Measurements from ENCODE around the gene SVEP1.
"Not testable (repeated sequence)": the region's sequence is repeated elsewhere in the genome, so short reads cannot be mapped to it uniquely, and the experiment has no call there.

The SVEP1 gene

DNA sequence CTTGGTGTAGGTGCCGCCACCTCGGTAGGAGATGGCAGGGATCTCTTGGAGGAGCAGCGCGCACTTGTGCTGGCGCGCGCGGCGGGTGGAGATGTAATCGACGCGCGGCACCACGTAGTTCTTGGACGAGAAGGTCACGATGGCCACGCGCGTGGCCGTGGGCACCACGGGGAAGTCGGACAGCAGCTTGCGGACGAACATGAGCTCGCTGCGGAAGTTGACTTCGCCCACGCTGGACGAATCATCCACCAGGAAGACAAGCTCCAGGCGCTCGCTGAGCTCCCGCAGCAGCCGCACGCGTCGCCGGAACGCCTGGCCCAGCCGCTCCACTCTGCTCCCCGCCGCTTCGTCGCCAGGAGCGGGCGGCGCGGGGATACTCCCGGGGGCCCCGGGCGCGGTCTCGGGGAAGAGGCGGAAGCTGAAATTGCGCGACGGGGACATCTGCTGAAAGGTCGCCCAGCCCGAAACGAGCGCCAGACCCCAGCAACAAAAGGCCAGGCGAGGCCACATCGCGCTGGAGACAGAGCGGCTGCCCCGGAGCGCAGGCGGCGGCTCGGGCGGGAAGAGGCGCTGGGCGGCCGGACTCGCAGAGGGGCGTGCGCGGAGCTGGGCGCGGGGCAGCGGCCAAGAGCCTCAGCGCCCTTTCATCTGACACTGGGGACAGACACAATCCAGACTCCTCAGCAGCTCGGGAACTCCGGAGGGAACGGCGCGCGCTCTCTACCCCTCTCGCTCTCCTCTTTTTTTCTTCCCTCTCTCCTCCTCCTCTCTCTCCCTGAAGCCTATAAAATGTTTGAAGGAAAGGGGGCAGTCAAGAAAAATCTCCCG, at the start of gene SVEP1:
Gene SVEP1, minus strand, starts transcription at position 708 of the 828 bp plus-strand sequence. Its CDS starts 198 bp downstream, at position 510.
- peak; percentile 37 for DNase-seq (ENCODE audit: low spot score)

DNA sequence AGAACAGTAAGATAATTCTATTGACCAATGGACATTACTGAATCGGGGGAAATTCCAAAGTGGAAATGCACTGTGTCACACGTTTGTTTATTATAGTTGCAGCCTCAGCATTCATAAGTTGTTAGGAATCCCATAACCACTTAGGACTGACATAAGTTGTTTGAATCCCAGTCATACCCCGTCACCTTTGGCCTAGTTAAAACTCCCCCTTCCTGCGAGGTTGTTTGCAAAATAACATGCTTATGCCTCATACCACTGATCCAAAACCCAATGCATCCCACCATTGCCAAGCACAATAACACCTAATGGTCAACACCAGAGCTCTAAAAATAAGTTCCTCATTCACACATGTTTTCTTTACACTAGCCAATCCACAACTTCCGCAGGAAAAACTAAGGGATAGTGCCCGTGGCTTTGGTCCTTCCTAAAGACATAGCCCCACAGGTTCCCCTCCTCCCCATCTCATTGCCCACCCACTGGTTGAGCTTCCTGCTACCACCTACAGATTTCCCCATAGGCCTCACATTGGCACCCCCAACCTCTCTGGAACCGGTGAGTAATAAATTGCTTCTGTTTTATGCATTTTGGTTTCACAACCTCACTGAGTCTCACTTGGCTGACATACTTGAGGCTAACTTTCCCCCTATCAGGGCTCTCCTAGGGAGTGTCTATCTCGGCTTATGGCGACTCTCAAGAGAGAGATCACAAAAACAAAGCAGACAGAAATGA, 46.7 kb upstream of the SVEP1 start:
- DNase-seq (ENCODE audit: low spot score) = no peak

DNA sequence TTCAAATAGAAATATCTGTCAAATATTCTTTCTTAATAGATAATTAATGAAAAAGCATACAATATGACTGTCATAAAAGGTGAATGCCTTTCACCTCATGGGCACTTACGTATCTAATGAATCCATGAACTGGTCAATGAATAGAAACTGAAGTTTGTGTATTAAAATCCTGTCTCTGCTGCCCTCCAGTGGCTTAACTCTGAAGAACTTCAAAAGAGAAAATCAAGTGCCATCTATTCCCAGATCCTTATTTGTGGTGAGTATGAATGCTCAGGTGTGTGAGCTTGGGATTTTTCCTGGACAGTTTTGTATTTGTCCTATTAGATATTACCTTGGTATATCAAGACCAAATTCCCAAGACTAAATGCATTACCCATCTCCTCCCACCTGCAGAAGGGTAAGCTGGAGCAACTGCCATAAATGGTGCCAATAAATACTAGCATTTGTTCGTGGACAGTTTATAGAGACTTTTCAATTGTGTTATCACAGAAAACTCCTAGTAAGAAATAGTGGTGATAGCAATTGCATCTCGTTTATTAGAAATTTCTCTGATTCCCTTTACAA, 44.0 kb upstream of the SVEP1 start:
- no peak for DNase-seq (ENCODE audit: low spot score)

- no peak for DNase-seq (ENCODE audit: low spot score)
Observed at GRCh38 chr9:110622368-110622767, 42.8 kb upstream of the SVEP1 start.

DNA sequence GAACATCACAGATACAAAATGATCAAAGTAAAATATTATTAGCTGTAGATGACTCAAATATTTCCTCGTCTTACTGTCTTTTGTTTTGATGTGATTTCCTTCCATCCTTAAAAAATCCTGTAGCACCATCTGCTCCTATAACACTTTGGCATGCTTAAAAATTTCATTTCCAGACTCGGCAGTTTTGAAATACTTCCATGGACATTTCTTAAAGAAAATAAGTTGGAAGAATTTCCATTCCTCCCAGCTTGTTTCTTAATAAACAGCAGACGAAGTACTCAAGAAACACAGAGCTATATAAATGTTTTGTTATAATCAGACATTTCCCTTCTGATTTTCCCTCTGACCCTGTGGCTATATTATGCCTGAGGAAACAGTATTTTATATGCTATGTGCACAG, 41.2 kb upstream of the SVEP1 start:
- DNase-seq (ENCODE audit: low spot score) = no peak

DNA sequence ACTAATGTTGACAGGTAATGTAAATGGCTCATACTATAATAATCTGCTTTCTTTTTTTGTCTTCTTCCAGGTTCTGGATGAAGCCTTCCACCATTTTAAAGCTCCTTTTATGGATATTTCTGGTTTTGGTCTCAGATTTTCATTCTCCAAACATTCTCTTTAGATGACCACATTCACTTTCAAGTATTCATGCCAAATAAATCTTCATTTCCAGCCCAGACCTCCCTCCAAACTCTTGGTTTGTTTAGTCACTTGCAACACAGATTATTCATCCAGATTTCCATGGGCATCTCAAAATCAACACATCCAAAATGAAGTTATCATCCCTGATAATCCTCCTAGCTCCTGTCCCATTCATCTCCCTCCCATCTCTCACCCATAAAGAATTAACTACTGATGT, 40.3 kb upstream of the SVEP1 start:
- no peak for DNase-seq (ENCODE audit: low spot score)

DNA sequence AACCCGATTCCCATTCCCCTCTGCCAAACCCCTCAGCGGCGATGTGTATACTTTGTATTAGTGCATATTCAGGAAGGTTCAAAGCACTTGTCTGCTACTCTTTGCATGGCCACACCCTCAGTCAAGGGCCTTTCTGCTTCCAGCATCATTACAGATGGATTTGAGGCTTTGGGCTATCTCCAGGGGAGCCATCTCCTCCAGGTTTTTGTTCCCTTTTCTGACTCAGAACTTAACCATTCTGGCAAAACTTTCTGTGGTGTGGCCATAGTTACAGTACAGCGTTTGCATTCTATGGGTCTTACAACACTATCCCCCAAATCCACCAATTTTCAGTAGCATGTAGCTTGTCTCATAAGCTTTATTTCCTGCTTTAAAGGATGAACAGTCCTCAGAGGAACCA, 36.0 kb upstream of the SVEP1 start:
- no peak for DNase-seq (ENCODE audit: low spot score)

DNA sequence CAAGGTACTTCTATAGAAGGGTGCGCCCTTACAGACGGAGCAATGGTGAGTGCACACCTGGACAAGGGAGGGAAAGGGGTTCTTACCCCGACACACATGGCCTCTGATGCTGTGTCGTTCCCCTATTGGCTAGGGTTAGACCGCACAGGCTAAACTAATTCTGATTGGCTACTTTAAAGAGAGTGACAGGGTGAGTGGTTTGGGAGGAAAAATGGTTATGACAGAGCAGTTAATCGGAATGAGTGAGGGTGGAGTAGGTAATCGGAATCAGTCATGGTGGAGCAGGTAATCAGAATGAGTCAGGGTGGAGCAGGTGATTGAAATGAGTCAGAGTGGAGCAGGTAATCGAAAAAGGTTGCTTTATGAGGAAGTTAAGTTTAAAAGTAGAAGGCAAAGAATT, 35.0 kb upstream of the SVEP1 start:
- DNase-seq (ENCODE audit: low spot score) = not testable (repeated sequence)

DNA sequence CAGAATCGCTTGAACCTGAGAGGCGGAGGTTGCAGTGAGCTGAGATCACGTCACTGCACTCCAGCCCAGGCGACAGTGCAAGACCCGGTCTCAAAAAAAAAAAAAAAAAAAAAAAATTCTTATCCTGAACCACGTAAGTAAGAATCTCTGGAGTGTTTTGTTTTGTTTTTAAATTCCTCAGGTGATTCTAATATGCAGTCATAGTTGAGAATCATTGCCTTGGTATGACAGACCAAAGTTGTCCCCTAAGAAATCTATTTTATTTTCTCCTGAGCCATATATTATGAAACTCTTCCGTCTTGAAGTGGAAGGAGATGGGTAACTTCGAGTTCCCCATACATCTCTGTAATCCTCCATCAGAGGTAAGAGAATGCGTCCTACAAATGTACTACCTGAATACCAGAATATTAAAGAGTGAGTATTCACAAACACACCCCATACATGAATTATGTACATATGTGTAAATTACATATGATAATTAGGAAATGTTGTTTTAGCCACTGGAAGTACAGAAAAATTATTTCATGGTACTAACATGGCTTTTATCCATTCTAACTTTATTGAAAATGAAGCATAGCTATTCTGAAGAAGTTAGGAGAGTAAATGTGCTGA, 26.7 kb upstream of the SVEP1 start:
- no peak for DNase-seq (ENCODE audit: low spot score)

DNA sequence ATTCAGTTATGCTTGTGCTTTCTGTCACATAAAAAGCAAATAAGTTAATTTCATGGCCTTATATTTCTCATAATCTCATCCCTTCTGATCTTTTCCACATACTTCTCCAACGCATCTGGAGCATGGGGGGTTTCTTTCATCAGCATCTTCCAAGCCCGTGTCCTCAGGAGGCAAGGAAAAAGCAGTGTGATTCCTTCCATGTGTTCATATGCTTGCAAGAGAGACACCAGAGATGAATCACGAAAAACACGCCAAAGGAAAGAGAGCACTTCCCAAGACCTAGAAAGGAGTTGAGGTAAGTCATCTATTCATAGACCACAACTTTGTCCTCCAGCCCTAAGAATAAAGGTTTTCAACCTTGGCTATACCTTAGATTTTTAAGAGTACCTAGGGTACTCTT, 26.0 kb upstream of the SVEP1 start:
- DNase-seq (ENCODE audit: low spot score) = no peak

DNA sequence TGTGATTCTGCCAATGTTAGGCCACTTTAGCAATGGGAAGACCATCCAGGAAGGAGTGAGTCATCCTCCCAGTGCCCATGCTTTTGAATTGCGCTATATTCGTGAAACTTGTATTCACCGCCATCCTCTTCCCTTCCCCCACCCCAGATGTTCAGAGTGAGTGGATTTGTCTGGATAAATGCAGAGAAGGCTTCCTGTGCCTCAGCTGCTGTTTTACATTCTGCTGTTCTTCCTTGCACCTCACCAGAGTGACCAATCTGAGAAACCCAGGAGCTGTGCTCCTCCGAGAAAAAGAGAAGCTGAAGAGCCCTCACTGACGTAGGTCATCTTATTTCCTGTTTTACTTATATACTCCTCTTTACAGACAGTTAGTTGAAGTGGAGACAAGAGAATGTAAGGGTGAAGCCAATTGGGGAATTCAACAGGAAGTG, 24.6 kb upstream of the SVEP1 start:
- no peak for DNase-seq (ENCODE audit: low spot score)

- no peak for DNase-seq (ENCODE audit: low spot score)
Observed at GRCh38 chr9:110602281-110602680, 22.7 kb upstream of the SVEP1 start.

DNA sequence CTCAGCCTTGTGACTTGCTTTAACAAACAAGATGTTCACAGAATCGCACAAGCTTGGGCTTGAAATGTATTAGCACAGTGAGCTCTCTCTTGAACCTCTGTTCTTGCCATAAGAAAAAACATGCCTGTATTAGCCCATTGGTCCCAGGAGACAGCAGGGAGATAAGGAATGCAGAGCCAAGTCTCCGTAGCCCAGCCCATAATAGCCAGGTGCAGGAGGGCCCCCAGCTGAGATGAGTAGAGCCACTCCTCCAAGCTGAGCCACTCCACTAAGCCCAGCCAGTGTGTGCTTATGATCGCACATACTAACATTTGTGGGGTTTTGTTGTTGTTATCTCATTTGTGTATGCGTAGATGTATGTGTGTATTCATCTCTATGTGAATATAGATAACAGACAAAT, 21.6 kb upstream of the SVEP1 start:
- DNase-seq (ENCODE audit: low spot score) = no peak

DNA sequence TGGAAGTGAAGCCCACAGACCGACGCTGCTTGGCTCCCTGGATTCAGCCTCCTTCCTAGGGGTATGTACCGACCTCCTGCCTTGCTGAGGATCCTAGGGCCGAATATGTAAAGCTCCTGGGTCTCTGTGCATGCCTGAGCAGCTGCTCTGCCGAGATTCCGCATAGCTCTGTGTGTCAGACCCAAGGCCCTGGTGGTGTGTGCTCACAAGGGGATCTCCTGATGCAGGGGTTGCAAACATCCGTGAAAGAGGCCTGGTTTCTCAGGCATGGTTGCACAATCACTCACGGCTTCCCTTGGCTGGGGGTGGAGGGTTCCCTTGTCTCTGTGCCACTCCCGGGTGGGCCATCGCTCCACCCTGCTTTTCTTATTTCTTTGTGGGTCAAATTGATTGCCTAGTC, 19.9 kb upstream of the SVEP1 start:
- DNase-seq (ENCODE audit: low spot score) = no peak

DNA sequence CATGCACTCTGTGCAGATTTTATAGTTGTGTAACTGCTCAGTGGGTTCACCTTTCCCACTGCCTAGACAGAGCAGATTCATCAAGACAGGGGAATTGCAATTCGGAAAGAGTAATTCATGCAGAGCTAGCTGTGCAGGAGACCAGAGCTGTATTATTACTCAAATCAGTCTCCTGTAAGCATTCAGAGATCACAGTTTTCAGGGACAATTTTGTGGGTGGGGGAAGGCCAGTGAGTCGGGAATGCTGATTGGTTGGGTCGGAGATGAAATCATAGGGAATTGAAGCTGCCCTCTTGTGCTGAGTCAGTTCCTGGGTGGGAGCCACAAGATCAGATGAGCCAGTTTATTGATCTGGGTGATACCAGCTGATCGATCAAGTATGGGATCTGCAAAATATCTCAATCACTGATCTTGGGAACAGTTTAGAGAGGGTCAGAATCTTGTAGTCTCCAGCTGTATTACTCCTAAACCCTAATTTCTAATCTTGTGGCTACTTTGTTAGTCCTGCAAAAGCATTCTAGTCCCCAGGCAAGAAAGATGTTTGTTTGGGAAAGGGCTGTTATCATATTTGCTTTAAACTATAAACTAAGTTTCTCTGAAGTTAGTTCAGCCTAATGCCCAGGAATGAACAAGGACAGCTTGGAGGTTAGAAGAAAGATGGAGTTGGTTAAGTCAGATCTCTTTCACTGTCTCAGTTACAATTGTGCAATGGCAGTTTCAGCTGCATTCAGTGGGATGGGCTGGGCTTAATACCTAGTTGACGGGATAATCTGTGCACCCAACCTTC, 12.7 kb upstream of the SVEP1 start:
- DNase-seq (ENCODE audit: low spot score) = no peak

GRCh38 chr9:110591526-110591925, 12.0 kb upstream of the SVEP1 start:
- DNase-seq (ENCODE audit: low spot score) = no peak

DNA sequence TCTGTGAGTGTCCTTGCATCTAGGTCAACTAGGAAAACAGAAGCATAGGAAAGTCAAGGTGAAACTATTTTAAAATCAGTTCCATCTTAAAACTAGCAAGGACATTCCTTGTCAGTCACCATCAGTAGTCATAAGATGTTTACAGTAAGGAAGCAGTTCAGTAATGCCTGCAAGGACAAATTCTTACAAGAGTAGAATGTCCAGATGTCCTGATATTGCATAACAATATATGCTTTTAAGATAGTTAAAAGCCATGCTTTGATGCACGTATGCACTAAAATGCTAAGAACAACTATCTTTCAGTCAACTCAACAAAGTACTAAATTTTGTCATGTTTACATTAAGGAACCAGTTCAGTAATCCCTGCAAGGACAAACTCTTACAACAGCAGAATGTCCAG, 11.3 kb upstream of the SVEP1 start:
- DNase-seq (ENCODE audit: low spot score) = no peak

DNA sequence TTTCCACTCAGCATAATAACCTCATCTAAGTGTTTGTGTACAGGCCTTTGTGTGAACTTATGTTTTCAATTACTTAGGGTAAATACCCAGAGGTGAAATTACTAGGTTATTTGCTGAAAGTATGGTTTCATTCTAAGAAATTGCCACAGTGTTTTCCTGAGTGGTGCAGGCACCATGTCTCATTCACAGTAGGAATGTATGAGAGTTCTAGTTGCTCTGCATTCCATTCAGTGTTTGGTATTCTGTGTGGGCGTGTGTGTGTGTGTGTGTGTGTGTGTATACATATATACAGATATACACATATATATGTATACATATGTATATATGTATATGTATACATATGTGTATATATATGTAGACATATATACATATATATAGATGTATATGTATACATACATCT, 8.8 kb upstream of the SVEP1 start:
- DNase-seq (ENCODE audit: low spot score) = no peak

DNA sequence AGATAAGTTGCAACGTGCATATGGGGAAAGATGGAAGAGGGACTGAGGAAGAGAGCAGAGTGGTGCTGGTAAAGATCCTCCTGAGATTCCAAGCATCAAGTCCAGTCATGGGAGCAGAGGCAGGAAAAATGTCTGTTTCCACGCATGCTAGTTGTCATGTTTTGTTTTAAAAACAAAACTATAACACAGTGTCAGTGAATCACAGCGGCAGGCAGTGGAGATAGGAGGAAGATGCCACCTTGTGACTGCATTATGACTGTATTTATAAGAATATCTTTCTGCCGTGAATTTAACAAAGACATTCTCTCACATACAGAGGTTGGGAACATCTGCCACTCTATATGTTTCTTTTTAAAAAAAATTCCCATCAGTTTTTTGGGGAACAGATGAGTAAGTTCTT, 3.7 kb upstream of the SVEP1 start:
- DNase-seq (ENCODE audit: low spot score) = peak; percentile 29

DNA sequence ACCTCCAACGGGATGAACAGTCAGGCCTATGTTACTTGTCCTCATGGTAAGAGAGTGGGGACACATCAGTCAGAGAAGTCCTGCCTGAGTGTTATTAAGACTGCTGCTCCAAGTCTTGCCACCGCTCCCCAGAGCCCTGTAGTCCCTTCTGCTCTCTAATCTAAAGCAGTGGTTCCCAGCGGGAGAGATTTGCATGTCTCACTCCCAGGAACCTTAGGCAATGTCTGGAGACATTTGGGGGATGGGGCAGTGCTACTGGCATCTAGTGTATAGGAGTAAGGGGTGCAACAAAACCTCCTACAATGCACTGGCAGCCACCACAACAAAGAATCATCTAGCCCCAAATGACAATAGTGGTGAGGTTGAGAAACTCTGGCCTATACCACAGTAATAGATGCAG, 2.6 kb upstream of the SVEP1 start:
- no peak for DNase-seq (ENCODE audit: low spot score)

DNA sequence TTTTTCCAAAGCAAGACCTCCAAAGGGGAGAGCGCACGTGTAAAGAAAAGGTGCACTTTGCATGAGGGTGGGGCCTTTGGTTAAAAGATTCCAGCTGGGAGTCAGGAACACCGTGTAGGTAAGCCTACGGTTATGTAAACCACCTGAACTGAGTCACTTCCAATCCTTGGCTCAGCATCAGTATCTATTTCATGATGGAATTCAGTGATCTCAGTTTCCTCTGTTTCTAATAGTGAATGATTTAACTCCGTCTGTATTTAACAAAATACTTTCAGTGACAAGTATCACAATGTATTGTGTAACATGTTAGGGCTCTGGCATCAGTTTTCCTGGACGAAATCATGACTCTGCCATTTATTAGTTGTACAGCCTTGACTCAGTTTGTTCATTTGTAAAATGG, 1.3 kb upstream of the SVEP1 start:
- no peak for DNase-seq (ENCODE audit: low spot score)

GRCh38 chr9:110579862-110580219, 300 bp upstream of the SVEP1 start:
- peak; percentile 61 for DNase-seq (ENCODE audit: low spot score)

Data from hepatic stellate cell (primary cell).